ENCODE measurements around the gene OR5D18. TPM values are rescaled to one million over a fixed set of nuclear protein-coding genes. Genes with fewer than 3 reads are reported as not detected.

Gene OR5D18
- total RNA-seq, 1 experiment from 2014 or later, result not detected

- TF ChIP-seq CTCF (IDR thresholded peaks at IDR 0.05 in 2 of 3, conservative IDR thresholded peaks at IDR 0.05 in 1 of 3; ENCODE audit: borderline replicate concordance in 1 of 3, insufficient read depth in 1 of 3, low read depth in 2 of 3, low read length in 2 of 3), result no peak
- no peak for TF ChIP-seq SIN3A (IDR thresholded peaks at IDR 0.05; ENCODE audit: low read depth)
- TF ChIP-seq TCF7L2 (IDR thresholded peaks at IDR 0.05; ENCODE audit: borderline replicate concordance, extremely low read depth, insufficient read depth, insufficient read length), result no peak
- TF ChIP-seq ZFX (IDR thresholded peaks at IDR 0.05), result no peak
- TF ChIP-seq MAX (IDR thresholded peaks at IDR 0.05), result no peak
- TF ChIP-seq ZNF274 (IDR thresholded peaks at IDR 0.05; ENCODE audit: low read depth, low read length), result no peak
- no peak for TF ChIP-seq ZBTB33 (IDR thresholded peaks at IDR 0.05; ENCODE audit: extremely low read depth, insufficient replicate concordance, low read length)
- TF ChIP-seq YY1 (IDR thresholded peaks at IDR 0.05; ENCODE audit: extremely low read depth, insufficient replicate concordance, low read depth, low read length), result no peak
- TF ChIP-seq SP1 (IDR thresholded peaks at IDR 0.05; ENCODE audit: low read depth), result no peak
Measured at GRCh38 chr11:55806248-55806647, 13.2 kb upstream of the OR5D18 start (continued).

- H3K27me3 ChIP-seq (ENCODE audit: insufficient read depth, low read length), result no peaks in the 10 kb centered on the region
- intact Hi-C loops (cut with micrococcal nuclease), result no loop called here
- ChIA-PET CTCF (no interaction called here), RAD21 (ENCODE audit: low non-redundant PET in 1 of 2, low total read pairs in 2 of 2, uncharacterized antibody in 2 of 2, unreplicated experiment in 2 of 2) (no interaction called here), POLR2A (no interaction called here)
- H4K20me1 ChIP-seq (ENCODE audit: insufficient read depth), result no peaks in the 10 kb centered on the region
- H3K4me1 ChIP-seq (ENCODE audit: control insufficient read depth in 1 of 2, insufficient read depth in 2 of 2, low read length in 2 of 2), result no peaks in the 10 kb centered on the region
- H2AFZ ChIP-seq (ENCODE audit: low read depth, low read length, poor library complexity, severe bottlenecking), result no peak within 1 kb of the TSS
- no TSS peak for BruUV-seq (replicated peaks)
- no peak within 1 kb of the TSS for H3K4me3 ChIP-seq (replicated peaks in 1 of 2; ENCODE audit: low read depth in 1 of 2, low read length in 2 of 2)
- ATAC-seq (no peak), DNase-seq (ENCODE audit: low read depth, low spot score) (no peak)
- H3K9ac ChIP-seq (ENCODE audit: low read length), result no peak within 1 kb of the TSS
- H3K36me3 ChIP-seq (ENCODE audit: control insufficient read depth in 1 of 2, insufficient read depth in 2 of 2, low read length in 2 of 2), result no peaks in the 10 kb centered on the region
- no peaks in the 10 kb centered on the region for H3K9me2 ChIP-seq (ENCODE audit: insufficient read depth)
- no peaks in the 10 kb centered on the region for H3K79me2 ChIP-seq (ENCODE audit: insufficient read depth, low read length)
- H3K4me2 ChIP-seq (ENCODE audit: low read length), result no peak within 1 kb of the TSS
- H3K9me3 ChIP-seq (ENCODE audit: control insufficient read depth in 1 of 2, insufficient read depth in 1 of 2, low read depth in 1 of 2, low read length in 2 of 2), result peaks cover 18% of the 10 kb centered on the region in 2 experiments; a peak in 3 of 4 replicates
- no peak within 1 kb of the TSS for H3K27ac ChIP-seq (ENCODE audit: low read depth, low read length)
- TF ChIP-seq ZBTB33 (IDR thresholded peaks at IDR 0.05; ENCODE audit: extremely low read depth, insufficient replicate concordance, low read length) (no peak), CBX3 (IDR thresholded peaks at IDR 0.05; ENCODE audit: low read depth) (no peak), REST (IDR thresholded peaks at IDR 0.05; ENCODE audit: low read depth) (no peak), SIN3A (IDR thresholded peaks at IDR 0.05; ENCODE audit: low read depth) (no peak)
Measured at GRCh38 chr11:55811067-55811466, 8.4 kb upstream of the OR5D18 start, which contains the start of gene OR5L1. Gene OR5L1 (plus strand): TSS chr11:55811367. CDS start chr11:55811467, 100 bp downstream.
